Measurements from ENCODE around the gene PIP4P1.
"Not testable (repeated sequence)": the region's sequence is repeated elsewhere in the genome, so short reads cannot be mapped to it uniquely, and the experiment has no call there.

Gene PIP4P1

DNA sequence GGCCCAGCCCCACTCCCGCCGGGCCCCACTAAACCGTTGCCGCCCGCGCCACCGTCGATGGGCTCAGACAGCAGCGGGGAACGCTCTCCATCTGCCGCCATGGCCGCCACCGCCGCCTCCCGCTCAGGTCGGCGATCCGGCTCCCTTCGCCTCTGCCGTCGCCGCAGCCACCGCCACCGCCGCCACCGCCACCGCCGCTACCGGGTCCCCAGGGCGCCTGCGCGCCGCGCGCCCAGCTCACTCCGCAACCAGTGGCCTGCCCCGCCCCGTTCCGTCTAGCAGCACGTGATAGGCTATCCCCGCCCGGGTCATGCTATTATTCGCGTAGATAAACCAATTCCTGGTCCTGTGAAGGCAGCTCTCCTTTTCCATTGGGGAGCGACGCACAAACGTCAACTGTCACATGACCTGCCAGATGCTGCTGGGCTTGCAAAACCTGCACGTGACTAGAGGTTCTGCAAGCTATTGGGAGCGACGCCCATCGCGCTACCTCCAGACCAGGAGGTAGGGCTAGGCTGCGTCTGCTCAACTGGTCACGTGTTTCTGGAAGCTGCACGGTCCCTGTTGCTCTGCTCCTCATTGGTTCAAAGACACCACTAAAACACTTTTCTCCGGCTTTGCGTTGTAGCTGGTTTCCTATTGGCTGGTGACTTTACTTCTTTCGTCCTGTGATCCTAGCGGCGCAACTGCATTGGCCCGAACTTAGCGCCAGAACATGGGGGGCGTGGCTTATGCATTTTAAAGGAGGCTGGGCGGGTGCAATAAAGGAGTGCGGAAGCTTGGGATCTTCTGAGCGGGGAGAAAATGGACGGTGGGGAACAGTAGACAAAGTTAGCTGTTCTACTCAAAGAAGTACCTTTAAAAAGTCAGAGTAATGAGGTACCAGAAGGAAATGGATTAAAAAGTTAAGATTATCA, at the start of gene PIP4P1:
Gene PIP4P1 (minus strand): TSS at position 210 of the 917 bp plus-strand sequence. CDS start 109 bp downstream, at position 101.
- DNase-seq = peak; percentile 100

- DNase-seq = no peak
These were observed 47.1 kb upstream of the PIP4P1 start for GRCh38 chr14:20508367-20508766.

- DNase-seq = not testable (repeated sequence)
These were observed 46.3 kb upstream of the PIP4P1 start for GRCh38 chr14:20507537-20507936.

DNA sequence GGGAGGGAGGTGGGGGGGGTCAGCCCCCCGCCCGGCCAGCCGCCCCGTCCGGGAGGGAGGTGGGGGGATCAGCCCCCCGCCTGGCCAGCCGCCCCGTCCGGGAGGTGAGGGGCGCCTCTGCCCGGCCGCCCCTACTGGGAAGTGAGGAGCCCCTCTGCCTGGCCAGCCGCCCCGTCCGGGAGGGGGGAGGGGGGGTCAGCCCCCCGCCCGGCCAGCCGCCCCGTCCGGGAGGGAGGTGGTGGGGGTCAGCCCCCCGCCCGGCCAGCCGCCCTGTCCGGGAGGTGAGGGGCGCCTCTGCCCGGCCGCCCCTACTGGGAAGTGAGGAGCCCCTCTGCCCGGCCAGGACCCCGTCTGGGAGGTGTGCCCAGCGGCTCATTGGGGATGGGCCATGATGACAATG, 45.5 kb upstream of the PIP4P1 start:
- not testable (repeated sequence) for DNase-seq

GRCh38 chr14:20506276-20506675, 45.0 kb upstream of the PIP4P1 start:
- not testable (repeated sequence) for DNase-seq

DNA sequence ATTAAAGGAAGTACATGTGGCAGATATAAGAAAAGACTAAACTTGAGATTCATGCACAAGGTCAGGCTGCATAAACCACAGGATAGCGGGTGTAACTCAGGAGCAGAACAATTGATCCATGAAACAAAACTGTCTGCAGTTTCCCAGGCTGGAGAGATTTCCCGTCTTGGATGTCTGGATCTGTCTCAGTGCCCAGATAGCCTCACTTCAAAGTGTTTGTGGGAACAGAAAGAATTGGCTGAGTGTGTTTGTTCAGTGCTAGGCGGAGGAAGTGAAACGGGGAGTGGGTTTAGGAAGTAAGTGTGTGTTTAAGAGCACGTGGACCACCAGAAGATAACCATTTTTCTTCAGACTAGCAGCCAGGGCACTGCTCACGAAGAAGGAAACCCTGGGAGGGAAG, 42.7 kb upstream of the PIP4P1 start:
- no peak for DNase-seq

GRCh38 chr14:20501346-20501745, 40.1 kb upstream of the PIP4P1 start:
- no peak for DNase-seq

- no peak for DNase-seq
These were observed 38.6 kb upstream of the PIP4P1 start for GRCh38 chr14:20499881-20500280.

GRCh38 chr14:20499108-20499507, 37.9 kb upstream of the PIP4P1 start:
- no peak for DNase-seq

DNA sequence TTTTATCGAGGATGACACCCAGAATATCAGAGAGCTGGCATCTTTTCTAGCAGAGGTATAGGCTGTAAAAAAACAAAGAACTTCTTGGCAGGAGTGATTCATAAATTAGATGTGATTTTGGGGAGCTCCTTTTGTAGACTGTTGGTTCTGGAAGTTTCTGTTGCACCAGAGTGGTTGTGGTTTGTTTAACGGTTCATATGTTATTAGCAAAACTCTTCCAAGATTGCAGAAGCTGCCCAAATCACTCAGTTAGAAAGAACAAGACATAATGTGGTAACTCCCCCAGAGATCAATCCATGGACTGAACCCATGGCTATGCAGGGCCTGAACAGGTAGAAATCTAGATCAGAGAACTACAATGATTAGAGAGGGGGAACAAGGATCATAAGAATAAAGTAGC, 37.4 kb upstream of the PIP4P1 start:
- no peak for DNase-seq

- no peak for DNase-seq
These were observed 33.9 kb upstream of the PIP4P1 start for GRCh38 chr14:20494935-20495766.

GRCh38 chr14:20493634-20494033, 32.4 kb upstream of the PIP4P1 start:
- DNase-seq = peak; percentile 40

DNA sequence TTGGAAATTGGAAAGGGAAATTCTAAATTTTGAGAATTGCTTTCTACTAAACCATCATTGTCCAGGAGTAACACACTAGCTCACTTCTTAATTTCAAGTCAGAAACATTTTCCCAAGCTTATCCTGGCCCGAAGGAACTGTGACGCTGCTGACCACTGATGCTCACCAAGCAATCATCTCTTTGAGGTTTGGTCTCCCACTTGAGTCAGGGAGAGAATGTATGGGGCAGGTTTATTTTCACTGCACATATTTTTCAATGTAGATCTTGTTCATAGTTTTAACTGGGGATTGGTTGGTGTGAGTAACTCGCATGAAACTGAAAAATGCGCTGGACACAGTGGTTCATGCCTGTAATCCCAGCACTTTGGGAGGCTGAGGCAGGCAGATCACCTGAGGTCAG, 31.3 kb upstream of the PIP4P1 start:
- DNase-seq = no peak

GRCh38 chr14:20490563-20490962, 29.3 kb upstream of the PIP4P1 start:
- DNase-seq = no peak

DNA sequence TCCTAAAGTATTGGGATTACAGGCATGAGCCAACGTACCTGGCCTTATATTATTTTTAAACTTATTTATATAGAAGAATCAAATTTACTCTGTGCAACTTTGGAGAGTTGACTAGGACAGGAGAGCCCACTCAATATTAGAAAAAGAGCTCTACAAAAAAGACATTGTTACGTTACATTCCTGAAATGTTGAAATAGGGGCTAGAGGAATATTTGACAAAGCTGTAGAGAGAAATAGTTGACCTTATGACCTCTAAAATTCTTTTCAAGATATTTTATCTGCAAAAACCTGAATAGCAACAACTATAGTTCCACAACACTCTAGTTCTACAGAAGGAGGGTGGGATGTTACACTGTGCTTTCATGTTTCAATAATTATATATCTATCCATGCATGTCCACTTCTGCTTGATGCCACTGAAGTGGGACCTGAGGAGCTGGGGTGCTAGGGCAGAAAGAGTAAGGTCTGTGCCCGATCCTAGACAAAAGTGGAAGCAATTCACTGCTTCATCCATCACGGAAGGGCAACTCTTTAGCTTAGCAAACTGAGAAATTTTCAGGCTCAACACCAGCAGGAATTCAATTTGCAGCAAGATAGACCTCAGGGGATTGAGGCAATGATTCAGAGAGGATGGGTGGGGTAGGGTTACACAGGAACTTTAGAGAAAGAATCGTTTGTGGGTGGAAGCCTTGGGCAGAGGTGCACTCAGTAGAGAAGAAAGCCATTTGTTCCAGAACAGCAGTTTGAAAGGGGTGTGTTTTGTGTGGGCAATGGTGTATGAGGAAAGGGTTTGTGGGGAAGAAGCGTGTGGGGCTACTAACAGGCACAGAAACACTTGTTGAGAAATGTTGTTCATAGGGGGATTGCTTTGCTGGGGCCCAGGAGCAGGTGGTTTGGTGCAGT, 28.1 kb upstream of the PIP4P1 start:
- DNase-seq = peak; percentile 52

DNA sequence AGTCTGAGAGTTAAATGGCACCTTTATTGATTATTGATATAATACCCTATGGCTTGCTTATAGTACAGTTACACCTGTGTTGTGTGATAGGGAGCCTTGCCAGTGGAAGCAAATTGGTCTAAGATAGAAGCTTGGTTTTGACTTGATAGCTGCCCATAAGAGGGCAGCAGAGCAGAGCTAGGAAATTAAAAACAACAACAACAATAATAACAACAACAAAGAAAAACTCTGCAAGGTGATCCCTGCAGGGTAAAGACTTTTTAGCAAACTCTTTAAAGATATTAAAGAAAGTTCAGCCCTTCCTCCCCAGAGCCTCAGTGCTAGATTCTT, 26.1 kb upstream of the PIP4P1 start:
- no peak for DNase-seq

DNA sequence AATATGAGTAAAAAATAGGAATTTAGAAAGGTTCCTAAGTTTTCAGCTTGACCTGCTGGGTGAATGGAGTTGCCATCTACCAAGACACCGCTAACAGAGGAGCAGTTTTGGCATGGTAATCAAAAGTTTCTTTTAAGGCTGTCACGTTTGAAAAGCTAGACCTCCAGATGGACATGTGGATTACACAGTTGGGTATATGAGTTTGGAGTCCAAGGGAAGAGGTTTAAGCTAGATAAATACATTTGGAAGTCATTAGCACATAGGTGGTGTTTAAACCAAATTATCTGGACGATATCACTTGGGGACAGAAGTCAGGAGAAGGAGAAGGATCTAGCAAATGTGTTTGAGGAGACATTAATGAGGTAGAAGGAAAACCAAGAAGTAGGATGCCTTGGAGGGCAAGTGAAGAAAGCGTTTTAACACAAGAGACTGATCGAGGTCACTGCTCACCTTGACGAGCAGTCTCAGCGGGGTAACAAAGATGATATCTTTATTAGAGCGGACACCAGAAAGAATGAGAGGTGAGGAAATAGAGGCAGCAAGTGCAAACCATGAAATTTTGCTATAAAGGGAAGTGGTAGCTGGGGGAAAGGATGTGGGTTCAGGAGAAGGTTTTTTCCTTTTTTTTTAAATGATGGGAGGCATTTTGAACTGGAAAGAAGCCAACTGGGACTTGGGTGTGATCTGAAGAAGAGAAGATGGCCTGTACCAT, 25.6 kb upstream of the PIP4P1 start:
- peak; percentile 62 for DNase-seq

GRCh38 chr14:20485900-20486299, 24.7 kb upstream of the PIP4P1 start:
- DNase-seq = no peak

GRCh38 chr14:20482382-20482781, 21.1 kb upstream of the PIP4P1 start:
- DNase-seq = peak; percentile 81

DNA sequence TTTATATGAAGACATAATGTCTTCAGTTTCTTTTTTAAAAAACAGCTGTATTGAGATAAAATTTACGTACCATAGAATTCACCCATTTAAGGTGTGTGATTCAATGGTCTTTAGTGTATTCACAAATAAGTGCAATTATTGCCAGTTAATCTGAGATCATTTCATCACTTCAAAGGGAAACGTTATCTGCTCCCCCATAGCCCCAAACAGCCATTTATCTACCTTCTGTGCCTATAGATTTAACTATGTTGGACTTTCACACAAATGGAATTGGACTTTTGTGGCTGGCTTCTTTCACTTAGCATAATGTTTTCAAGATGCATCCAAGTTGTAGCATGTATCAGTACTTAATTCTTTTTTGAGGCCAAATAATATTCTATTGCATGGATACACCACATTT, 17.7 kb upstream of the PIP4P1 start:
- peak; percentile 69 for DNase-seq

DNA sequence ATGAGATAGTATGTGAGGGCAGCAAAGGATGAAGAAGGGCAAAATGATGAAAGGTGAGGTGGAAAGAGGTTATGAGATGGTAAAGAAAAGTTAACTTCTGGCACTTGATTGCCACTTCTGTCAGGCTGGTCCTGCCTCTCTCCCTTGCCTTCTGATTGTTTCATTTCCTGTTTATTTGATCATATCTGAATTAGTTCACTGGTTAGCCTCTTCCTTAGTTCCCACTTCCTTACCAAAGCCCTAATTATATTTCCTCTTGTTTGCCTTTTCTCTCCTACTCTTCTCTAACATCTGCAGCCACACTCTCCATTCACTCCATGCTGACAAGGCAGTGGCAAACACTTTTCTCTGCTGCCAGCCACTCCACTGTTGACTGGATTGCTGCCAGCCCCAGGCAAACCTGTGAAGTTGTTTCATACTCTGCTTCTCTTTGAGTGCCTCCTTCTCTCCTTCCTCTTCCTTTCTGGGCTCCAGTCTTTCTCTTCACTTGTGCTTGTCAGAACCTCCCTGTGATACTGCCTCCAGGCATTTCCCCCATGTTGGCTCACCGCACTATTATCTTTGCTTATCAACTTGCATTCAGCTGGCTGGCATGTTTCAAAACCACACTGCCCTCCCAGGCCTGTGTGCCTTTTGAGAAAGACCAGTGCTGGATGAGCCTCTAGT, 16.1 kb upstream of the PIP4P1 start:
- DNase-seq = peak; percentile 99

DNA sequence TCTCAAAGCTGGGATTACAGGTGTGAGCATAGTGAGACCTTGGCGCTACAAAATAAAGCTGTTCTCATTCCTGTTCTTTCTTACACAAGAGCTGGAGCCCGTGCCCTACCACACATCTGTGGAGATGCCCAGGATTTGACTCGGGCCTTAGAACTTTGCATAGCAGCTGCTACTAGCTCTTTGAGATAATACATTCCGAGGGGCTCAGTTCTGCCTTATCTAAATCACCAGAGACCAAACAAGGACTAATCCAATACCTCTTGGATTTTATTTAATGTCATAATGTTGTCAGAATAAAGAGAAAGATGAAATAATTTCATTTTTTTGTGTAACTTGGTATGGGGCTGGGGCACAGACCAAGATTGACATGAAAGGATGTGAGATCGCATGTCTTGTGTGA, 15.5 kb upstream of the PIP4P1 start:
- DNase-seq = peak; percentile 86
